Esophagus squamous epithelium (tissue), 4 donors: ENCODE data around the gene NUDT8.

ENCODE experiments used
- CTCF ChIP-seq, 6 experiments: fragments of 450-650 bp in 4 of 6; fragments of 200-600 bp in 2 of 6; sonication (generic) in 2 of 6; IDR thresholded peaks; one replicate each; pipeline ENCODE4 v1.5.1; 2016 to 2019; ENCODE audit warnings: antibody characterized with exemption in 6 of 6, mild to moderate bottlenecking in 4 of 6, moderate library complexity in 4 of 6
- POLR2A ChIP-seq, 4 donors: fragments of 450-650 bp; IDR thresholded peaks; one replicate each; pipeline ENCODE4 v1.6.1; 2017; ENCODE audit warnings: antibody characterized with exemption in 4 of 4, mild to moderate bottlenecking in 4 of 4, moderate library complexity in 3 of 4

DNA sequence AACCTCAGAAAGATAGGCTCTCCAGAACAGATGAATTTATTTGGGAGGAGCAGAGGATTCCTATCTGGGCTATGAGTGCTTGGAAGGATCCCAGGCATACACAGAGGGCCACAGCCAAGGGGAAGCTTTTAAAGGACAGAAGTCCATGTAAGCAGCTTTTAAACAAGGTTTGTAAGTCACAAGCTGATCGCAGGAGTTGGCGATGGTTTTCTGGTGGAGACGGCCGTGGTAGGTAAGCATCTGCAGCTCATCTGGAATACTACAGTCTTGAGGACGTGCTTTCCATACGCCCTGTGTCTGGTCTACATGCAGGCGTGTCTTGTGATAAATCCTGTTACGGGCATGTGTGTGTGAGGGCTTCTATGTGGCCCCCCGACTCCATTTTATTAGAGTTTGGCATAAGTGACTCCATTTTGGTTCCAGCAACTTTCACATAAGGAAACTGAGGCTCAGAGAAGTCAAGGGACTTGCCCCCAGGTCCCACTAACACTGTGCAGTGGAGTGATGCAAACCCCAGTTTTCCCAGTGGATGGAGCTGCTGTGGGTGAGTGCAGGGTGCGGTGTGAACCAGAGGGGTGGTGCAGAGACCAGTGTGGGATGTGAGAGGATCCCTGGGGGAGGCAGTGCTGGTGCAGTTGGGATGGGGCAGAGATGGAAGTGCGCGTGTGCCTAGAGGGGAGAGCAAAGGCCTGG is 32.6 kb upstream of the NUDT8 start:
- TF ChIP-seq CTCF (IDR thresholded peaks at IDR 0.05): no peak
- no peak for TF ChIP-seq POLR2A (IDR thresholded peaks at IDR 0.05)
